K562 (cell line): ENCODE measurements around the gene MESP1. TPM values are rescaled to one million over a fixed set of nuclear protein-coding genes. Genes with fewer than 3 reads are reported as not detected.

Source experiments
- CBX1 ChIP-seq: sonication (generic); IDR thresholded peaks from 2 replicates; pipeline ENCODE4 v1.6.1; 2016; ENCODE audit warnings: antibody characterized with exemption, low read depth, mild to moderate bottlenecking
- CC2D1A ChIP-seq: fragments of 450-650 bp; IDR thresholded peaks from 2 replicates; pipeline ENCODE4 v1.6.1; 2017; ENCODE audit warnings: mild to moderate bottlenecking
- CREM ChIP-seq: IDR thresholded peaks from 2 replicates; pipeline ENCODE4 v1.6.1; 2014; ENCODE audit warnings: antibody characterized with exemption, low read depth
- CTBP1 ChIP-seq: fragments of 450-650 bp; IDR thresholded peaks from 2 replicates; pipeline ENCODE4 v1.6.1; 2016; ENCODE audit warnings: borderline replicate concordance
- DEAF1 ChIP-seq: fragments of 450-650 bp; formaldehyde crosslinking; IDR thresholded peaks from 2 replicates; pipeline ENCODE4 v1.4.0; 2020; ENCODE audit warnings: mild to moderate bottlenecking, moderate library complexity
- MTA1 ChIP-seq: fragments of 450-650 bp; IDR thresholded peaks from 2 replicates; pipeline ENCODE4 v1.6.1; 2017; ENCODE audit warnings: borderline replicate concordance
- SMAD1 ChIP-seq: fragments of 150-350 bp; IDR thresholded peaks from 2 replicates; pipeline ENCODE4 v1.6.1; 2014; ENCODE audit warnings: low read length, low read depth; ENCODE audit not compliant: partially characterized antibody
- SMC3 ChIP-seq: conservative IDR thresholded peaks from 2 replicates; pipeline ENCODE4 v1.6.1; 2011; ENCODE audit warnings: low read depth, low read length, improper control_type of control experiment; ENCODE audit not compliant: insufficient read depth
- SRSF1 ChIP-seq: fragments of 200-400 bp; formaldehyde crosslinking; IDR thresholded peaks from 2 replicates; pipeline ENCODE4 v1.6.1; 2017; ENCODE audit warnings: mild to moderate bottlenecking, low read depth, low read length, moderate library complexity
- STAG1 ChIP-seq: sonication (generic); formaldehyde crosslinking; IDR thresholded peaks from 2 replicates; pipeline ENCODE4 v1.5.0; 2020; ENCODE audit warnings: missing genetic modification reagents, borderline replicate concordance
- TGIF2 ChIP-seq: sonication (generic); formaldehyde crosslinking; IDR thresholded peaks from 2 replicates; pipeline ENCODE4 v1.8.1; 2022; ENCODE audit warnings: mild to moderate bottlenecking, missing genetic modification reagents, moderate library complexity
- TRIM28 ChIP-seq: fragments of 450-650 bp; IDR thresholded peaks from 2 replicates; pipeline ENCODE4 v1.6.1; 2017
- ZNF57 ChIP-seq: fragments of 450-650 bp; formaldehyde crosslinking; IDR thresholded peaks from 2 replicates; pipeline ENCODE4 v1.4.0; 2020; ENCODE audit warnings: mild to moderate bottlenecking, moderate library complexity
- ZNF75A ChIP-seq: fragments of 450-650 bp; formaldehyde crosslinking; IDR thresholded peaks from 2 replicates; pipeline ENCODE4 v1.4.0; 2020; ENCODE audit warnings: mild to moderate bottlenecking
- polyA plus RNA-seq, 8 experiments: library from polyadenylated mRNA; depleted of rRNA in 4 of 8; stranded (reverse) in 5 of 8; unstranded in 3 of 8; fragments of >200 nt; fragmentation: Nextera tagmentation in 2 of 8; fragmentation: Illumina TruSeq in 1 of 8; extraction: Ambion mirVana in 2 of 8; extraction: Trizol in 1 of 8; gene quantifications; 2 replicates each; pipeline versions ENCODE4 v1.2.1 to v1.2.3, GENCODE V29; 2011 to 2014; ENCODE audit warnings: inconsistent platforms in 1 of 8, missing spikeins in 1 of 8
- total RNA-seq, 7 experiments: library from RNA; depleted of rRNA in 6 of 7; stranded (reverse); fragments of >200 nt in 6 of 7; fragmentation: Illumina TruSeq in 2 of 7; extraction: Trizol in 2 of 7; gene quantifications; 2 replicates each; pipeline versions ENCODE4 v1.2.1 to v1.2.3, GENCODE V29; 2011 to 2021; ENCODE audit warnings: low replicate concordance in 1 of 7
- TF ChIP-seq, protein P1 (sequence below), 3 experiments: IDR thresholded peaks in 2 of 3; conservative IDR thresholded peaks in 1 of 3; 2 replicates each; pipeline ENCODE4 v1.5.1; 2011 to 2012; ENCODE audit warnings: low read length in 3 of 3, mild to moderate bottlenecking in 3 of 3, control low read depth in 2 of 3, improper control_type of control experiment in 1 of 3, inconsistent platforms in 1 of 3, low read depth in 1 of 3, mixed read lengths in 1 of 3, moderate library complexity in 1 of 3; ENCODE audit not compliant: insufficient read depth in 2 of 3
- TF ChIP-seq, protein P2 (sequence below): sonication (generic); formaldehyde crosslinking; IDR thresholded peaks from 2 replicates; pipeline ENCODE4 v1.9.0; 2022; ENCODE audit warnings: mild to moderate bottlenecking, missing genetic modification reagents
- TF ChIP-seq, protein P3 (sequence below), 2 experiments: fragments of 450-650 bp; formaldehyde crosslinking in 1 of 2; IDR thresholded peaks; 2 replicates each; pipeline versions ENCODE4 v1.4.0 to v1.6.1; 2014 to 2020; ENCODE audit warnings: mild to moderate bottlenecking in 2 of 2, borderline replicate concordance in 1 of 2, low read depth in 1 of 2

MESP1 gene
- total and polyA plus RNA-seq, 9 of the 15 experiments (the other 6 are each of a cell fraction or from before 2014, with no cell fraction given) = 0.14 to 1.1 (median 0.36) TPM; not detected in 4

DNA sequence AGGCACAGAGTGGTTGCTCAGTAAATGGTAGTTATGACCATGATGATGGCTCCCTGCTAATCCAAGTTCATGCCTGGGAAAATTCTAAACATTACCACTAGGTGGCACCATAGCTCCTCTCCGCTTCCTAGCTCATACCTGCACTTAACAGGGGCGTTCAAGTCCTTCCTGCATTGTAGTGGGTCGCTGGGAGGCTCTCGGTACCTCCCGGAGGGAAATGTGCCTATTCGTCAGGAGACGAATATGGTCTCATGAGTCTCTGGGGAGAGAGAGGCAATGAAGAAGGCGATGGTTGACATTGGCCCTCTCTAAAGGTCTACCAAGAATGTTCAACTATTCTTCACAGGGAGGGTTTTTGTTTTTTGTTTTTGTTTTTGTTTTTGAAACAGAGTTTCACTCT lies 10.9 kb downstream of the MESP1 start (continued):
- peak; percentile 35; the same call in 1 of the 2 replicates for TF ChIP-seq DEAF1 (CRISPR knock-in tag)
- peak; percentile 82 for TF ChIP-seq SMC3
- no peak for TF ChIP-seq CBX1
- peak; percentile 67 for TF ChIP-seq CC2D1A
- peak; percentile 70; the same call in 1 of the 2 replicates for TF ChIP-seq STAG1 (CRISPR knock-in tag)
- TF ChIP-seq, protein P1, sequence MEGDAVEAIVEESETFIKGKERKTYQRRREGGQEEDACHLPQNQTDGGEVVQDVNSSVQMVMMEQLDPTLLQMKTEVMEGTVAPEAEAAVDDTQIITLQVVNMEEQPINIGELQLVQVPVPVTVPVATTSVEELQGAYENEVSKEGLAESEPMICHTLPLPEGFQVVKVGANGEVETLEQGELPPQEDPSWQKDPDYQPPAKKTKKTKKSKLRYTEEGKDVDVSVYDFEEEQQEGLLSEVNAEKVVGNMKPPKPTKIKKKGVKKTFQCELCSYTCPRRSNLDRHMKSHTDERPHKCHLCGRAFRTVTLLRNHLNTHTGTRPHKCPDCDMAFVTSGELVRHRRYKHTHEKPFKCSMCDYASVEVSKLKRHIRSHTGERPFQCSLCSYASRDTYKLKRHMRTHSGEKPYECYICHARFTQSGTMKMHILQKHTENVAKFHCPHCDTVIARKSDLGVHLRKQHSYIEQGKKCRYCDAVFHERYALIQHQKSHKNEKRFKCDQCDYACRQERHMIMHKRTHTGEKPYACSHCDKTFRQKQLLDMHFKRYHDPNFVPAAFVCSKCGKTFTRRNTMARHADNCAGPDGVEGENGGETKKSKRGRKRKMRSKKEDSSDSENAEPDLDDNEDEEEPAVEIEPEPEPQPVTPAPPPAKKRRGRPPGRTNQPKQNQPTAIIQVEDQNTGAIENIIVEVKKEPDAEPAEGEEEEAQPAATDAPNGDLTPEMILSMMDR (IDR thresholded peaks at IDR 0.05 in 2 of 3, conservative IDR thresholded peaks at IDR 0.05 in 1 of 3; ENCODE audit: insufficient read depth in 2 of 3, low read depth in 1 of 3, low read length in 3 of 3) = peak; percentile 86 to 96 (median 91)
- TF ChIP-seq CREM = 0 out of 2 replicates have a peak, but pooled peaks have one; percentile 9
- no peak for TF ChIP-seq SRSF1
- no peak for TF ChIP-seq ZNF75A (CRISPR knock-in tag)
- TF ChIP-seq SMAD1 = no peak
- TF ChIP-seq, protein P2, sequence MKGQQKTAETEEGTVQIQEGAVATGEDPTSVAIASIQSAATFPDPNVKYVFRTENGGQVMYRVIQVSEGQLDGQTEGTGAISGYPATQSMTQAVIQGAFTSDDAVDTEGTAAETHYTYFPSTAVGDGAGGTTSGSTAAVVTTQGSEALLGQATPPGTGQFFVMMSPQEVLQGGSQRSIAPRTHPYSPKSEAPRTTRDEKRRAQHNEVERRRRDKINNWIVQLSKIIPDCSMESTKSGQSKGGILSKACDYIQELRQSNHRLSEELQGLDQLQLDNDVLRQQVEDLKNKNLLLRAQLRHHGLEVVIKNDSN = no peak
- TF ChIP-seq TRIM28 = no peak
- TF ChIP-seq MTA1 = no peak
- no peak for TF ChIP-seq ZNF57 (CRISPR knock-in tag)
- TF ChIP-seq, protein P3, sequence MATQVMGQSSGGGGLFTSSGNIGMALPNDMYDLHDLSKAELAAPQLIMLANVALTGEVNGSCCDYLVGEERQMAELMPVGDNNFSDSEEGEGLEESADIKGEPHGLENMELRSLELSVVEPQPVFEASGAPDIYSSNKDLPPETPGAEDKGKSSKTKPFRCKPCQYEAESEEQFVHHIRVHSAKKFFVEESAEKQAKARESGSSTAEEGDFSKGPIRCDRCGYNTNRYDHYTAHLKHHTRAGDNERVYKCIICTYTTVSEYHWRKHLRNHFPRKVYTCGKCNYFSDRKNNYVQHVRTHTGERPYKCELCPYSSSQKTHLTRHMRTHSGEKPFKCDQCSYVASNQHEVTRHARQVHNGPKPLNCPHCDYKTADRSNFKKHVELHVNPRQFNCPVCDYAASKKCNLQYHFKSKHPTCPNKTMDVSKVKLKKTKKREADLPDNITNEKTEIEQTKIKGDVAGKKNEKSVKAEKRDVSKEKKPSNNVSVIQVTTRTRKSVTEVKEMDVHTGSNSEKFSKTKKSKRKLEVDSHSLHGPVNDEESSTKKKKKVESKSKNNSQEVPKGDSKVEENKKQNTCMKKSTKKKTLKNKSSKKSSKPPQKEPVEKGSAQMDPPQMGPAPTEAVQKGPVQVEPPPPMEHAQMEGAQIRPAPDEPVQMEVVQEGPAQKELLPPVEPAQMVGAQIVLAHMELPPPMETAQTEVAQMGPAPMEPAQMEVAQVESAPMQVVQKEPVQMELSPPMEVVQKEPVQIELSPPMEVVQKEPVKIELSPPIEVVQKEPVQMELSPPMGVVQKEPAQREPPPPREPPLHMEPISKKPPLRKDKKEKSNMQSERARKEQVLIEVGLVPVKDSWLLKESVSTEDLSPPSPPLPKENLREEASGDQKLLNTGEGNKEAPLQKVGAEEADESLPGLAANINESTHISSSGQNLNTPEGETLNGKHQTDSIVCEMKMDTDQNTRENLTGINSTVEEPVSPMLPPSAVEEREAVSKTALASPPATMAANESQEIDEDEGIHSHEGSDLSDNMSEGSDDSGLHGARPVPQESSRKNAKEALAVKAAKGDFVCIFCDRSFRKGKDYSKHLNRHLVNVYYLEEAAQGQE (IDR thresholded peaks at IDR 0.05; ENCODE audit: borderline replicate concordance) = peak; percentile 73
- TF ChIP-seq, protein P3 (CRISPR knock-in tag; IDR thresholded peaks at IDR 0.05; ENCODE audit: low read depth) = no peak
- no peak for TF ChIP-seq TGIF2 (CRISPR knock-in tag)
- peak; percentile 50; the same call in 1 of the 2 replicates for TF ChIP-seq CTBP1
